Endothelial cell of umbilical vein (primary cell): ENCODE measurements around the gene CYP11A1. TPM values are rescaled to one million over a fixed set of nuclear protein-coding genes. Genes with fewer than 3 reads are reported as not detected.

Source experiments
- BruUV-seq: library from RNA; stranded (reverse); fragments of 400-500 nt; replicated peaks from 2 replicates; lab custom pipeline; 2021; lab: Mats Ljungman, UMichigan
- CTCF ChIA-PET: fragments of 300-600, 350-600 bp; sonication (Branson Sonifier 250); formaldehyde crosslinking; loops from one replicate; lab custom pipeline; 2021; ENCODE audit warnings: antibody characterized with exemption, inconsistent platforms; lab: Charles Lee
- POLR2A ChIA-PET: fragments of 300-600, 350-600 bp; sonication (Branson Sonifier 250); formaldehyde crosslinking; loops from one replicate; lab custom pipeline; 2021; ENCODE audit warnings: antibody characterized with exemption, inconsistent platforms; lab: Charles Lee
- DNase-seq: peaks from one replicate; pipeline ENCODE4 v3.0.0-alpha.2; 2011; ENCODE audit warnings: low read depth, low spot score
- FAIRE-seq: peaks from 2 replicates; lab custom pipeline; 2011; peaks lifted over from hg19 to GRCh38; lab: Jason Lieb, UNC
- H2AFZ ChIP-seq: 2 replicates; pipeline ENCODE4 v1.6.0; 2012; ENCODE audit warnings: low read depth, low read length, control low read depth, inconsistent platforms
- H3K27ac ChIP-seq: 2 replicates; pipeline ENCODE4 v1.5.1; 2011; ENCODE audit warnings: low read depth, mild to moderate bottlenecking, control low read depth, low read length, moderate library complexity; ENCODE audit not compliant: insufficient read depth
- H3K27me3 ChIP-seq, 2 experiments: 2 replicates each; pipeline versions ENCODE4 v1.6.0 to v1.6.1; 2011; ENCODE audit warnings: low read length in 2 of 2, mixed read lengths in 1 of 2; ENCODE audit not compliant: control insufficient read depth in 2 of 2, insufficient read depth in 2 of 2
- H3K36me3 ChIP-seq, 2 experiments: 2 replicates in 1 of 2; 3 replicates in 1 of 2; pipeline ENCODE4 v1.5.1; 2011; ENCODE audit warnings: low read length in 2 of 2, mild to moderate bottlenecking in 1 of 2, moderate library complexity in 1 of 2; ENCODE audit not compliant: control insufficient read depth in 2 of 2, insufficient read depth in 2 of 2; ENCODE audit errors: extremely low read depth in 1 of 2
- H3K4me1 ChIP-seq: 3 replicates; pipeline ENCODE4 v1.5.1; 2011; ENCODE audit warnings: mild to moderate bottlenecking, low read length; ENCODE audit not compliant: control insufficient read depth, insufficient read depth; ENCODE audit errors: extremely low read depth
- H3K4me2 ChIP-seq: 2 replicates; pipeline ENCODE4 v1.6.1; 2011; ENCODE audit warnings: low read length, control low read depth, mixed read lengths; ENCODE audit not compliant: insufficient read depth
- H3K4me3 ChIP-seq, 3 experiments: fragments of 200-600 bp in 1 of 3; sonication (generic), shearing (Covaris generic) in 1 of 3; replicated peaks in 1 of 3; 2 replicates each; pipeline ENCODE4 v1.5.1; 2011 to 2016; ENCODE audit warnings: control low read depth in 3 of 3, low read length in 3 of 3, mild to moderate bottlenecking in 2 of 3, inconsistent platforms in 1 of 3, low read depth in 1 of 3, moderate library complexity in 1 of 3; ENCODE audit not compliant: insufficient read depth in 1 of 3
- H3K79me2 ChIP-seq: 2 replicates; pipeline ENCODE4 v1.6.0; 2012; ENCODE audit warnings: low read length, inconsistent platforms; ENCODE audit not compliant: control insufficient read depth, insufficient read depth
- H3K9ac ChIP-seq: replicated peaks from 2 replicates; pipeline ENCODE3; 2011; ENCODE audit warnings: low read length, control low read depth; ENCODE audit not compliant: insufficient read depth; ENCODE audit errors: extremely low read depth
- H3K9me1 ChIP-seq: replicated peaks from 3 replicates; pipeline ENCODE4 v1.6.0; 2011; ENCODE audit warnings: mild to moderate bottlenecking, low read length; ENCODE audit not compliant: control insufficient read depth, insufficient read depth; ENCODE audit errors: extremely low read depth
- H3K9me3 ChIP-seq: replicated peaks from 2 replicates; pipeline ENCODE4 v1.5.1; 2012; ENCODE audit warnings: low read length, inconsistent platforms; ENCODE audit not compliant: control insufficient read depth, insufficient read depth
- H4K20me1 ChIP-seq: replicated peaks from 2 replicates; pipeline ENCODE3; 2011; ENCODE audit warnings: mild to moderate bottlenecking, low read length; ENCODE audit not compliant: control insufficient read depth, insufficient read depth; ENCODE audit errors: extremely low read depth
- CTCF ChIP-seq, 2 donors: IDR thresholded peaks; 1 replicate in 1 of 2; 2 replicates in 1 of 2; pipeline ENCODE4 v1.5.1; 2011; ENCODE audit warnings: low read length in 2 of 2, mild to moderate bottlenecking in 2 of 2, moderate library complexity in 2 of 2, control low read depth in 1 of 2, inconsistent platforms in 1 of 2, low read depth in 1 of 2; ENCODE audit not compliant: insufficient read depth in 1 of 2; ENCODE audit errors: extremely low read depth in 1 of 2
- EZH2 ChIP-seq: IDR thresholded peaks from 2 replicates; pipeline ENCODE4 v1.6.1; 2012; ENCODE audit warnings: borderline replicate concordance, low read depth, mild to moderate bottlenecking, moderate library complexity, low read length, inconsistent platforms; ENCODE audit not compliant: severe bottlenecking
- FOS ChIP-seq: IDR thresholded peaks from 2 replicates; pipeline ENCODE4 v1.6.1; 2011; ENCODE audit warnings: mild to moderate bottlenecking, low read length, moderate library complexity, borderline replicate concordance; ENCODE audit not compliant: insufficient read depth
- GATA2 ChIP-seq: IDR thresholded peaks from 2 replicates; pipeline ENCODE4 v1.7.0; 2011; ENCODE audit warnings: low read depth, mild to moderate bottlenecking, moderate library complexity, mixed read lengths, low read length; ENCODE audit not compliant: insufficient read length, insufficient read depth
- JUN ChIP-seq: IDR thresholded peaks from 2 replicates; pipeline ENCODE4 v1.6.1; 2011; ENCODE audit warnings: borderline replicate concordance, low read depth; ENCODE audit not compliant: insufficient read length, insufficient read depth
- MYC ChIP-seq: IDR thresholded peaks from one replicate; pipeline ENCODE4 v1.6.1; 2011; ENCODE audit warnings: mild to moderate bottlenecking, low read depth, low read length
- POLR2A ChIP-seq: IDR thresholded peaks from 2 replicates; pipeline ENCODE4 v1.6.1; 2012; ENCODE audit warnings: low read depth, mild to moderate bottlenecking, control low read depth, low read length
- POLR2AphosphoS5 ChIP-seq: IDR thresholded peaks from 2 replicates; pipeline ENCODE4 v1.6.1; 2012; ENCODE audit warnings: low read depth, mild to moderate bottlenecking, control low read depth, low read length, moderate library complexity; ENCODE audit not compliant: insufficient read depth
- dilution Hi-C: fragments of 300-500 bp; cut with MboI; formaldehyde crosslinking; loops from one replicate; pipeline ENCODE4 v1.15.0; 2019; ENCODE audit warnings: low sequenced_read_pairs; ENCODE audit not compliant: extremely low pct_ligation_motif_present
- intact Hi-C: fragments of 100-400 bp; cut with micrococcal nuclease; formaldehyde crosslinking; loops from one replicate; pipeline ENCODE4 v1.10.0; 2022
- polyA plus RNA-seq, 4 experiments: library from polyadenylated mRNA; depleted of rRNA in 3 of 4; stranded (reverse) in 3 of 4; unstranded in 1 of 4; fragments of >200 nt; gene quantifications; 2 replicates each; pipeline versions ENCODE4 v1.2.1 to v1.2.3, GENCODE V29; 2011 to 2012; ENCODE audit warnings: missing spikeins in 1 of 4
- total RNA-seq: library from RNA; stranded (reverse); gene quantifications from 2 replicates; pipeline ENCODE4 v1.2.3, GENCODE V29; 2021
- TF ChIP-seq, protein P1 (sequence below): IDR thresholded peaks from 2 replicates; pipeline ENCODE4 v1.6.1; 2011; ENCODE audit not compliant: insufficient read depth, insufficient read length

CYP11A1 gene
- total and polyA plus RNA-seq, 2 donors (not counting 3 experiments of a cell fraction or from before 2014, with no cell fraction given) = 0.08 TPM; not detected in 1

GRCh38 chr15:74400313-74400860, 32.9 kb upstream of the CYP11A1 start:
- FAIRE-seq (no peak), DNase-seq (no peak)
- H3K79me2 ChIP-seq = no peaks in the 10 kb centered on the region
- H4K20me1 ChIP-seq = no peaks in the 10 kb centered on the region
- peaks cover 6% of the 10 kb centered on the region for H3K4me1 ChIP-seq
- dilution Hi-C loops (no loop called here), intact Hi-C loops (no loop called here)
- ChIA-PET POLR2A (no interaction called here), CTCF (no interaction called here)
- no peak overlapping the region for H3K27ac ChIP-seq
- H3K4me3 ChIP-seq = no peak overlapping the region
- no peaks in the 10 kb centered on the region for H3K9me3 ChIP-seq
- no peak overlapping the region for H3K4me2 ChIP-seq
- no peaks in the 10 kb centered on the region for H3K9me1 ChIP-seq
- H3K36me3 ChIP-seq = no peaks in the 10 kb centered on the region
- H3K27me3 ChIP-seq = peaks cover 0 to 6% of the 10 kb centered on the region in 2 experiments
- H2AFZ ChIP-seq = no peak overlapping the region
- no TSS peak for BruUV-seq
- no peak for TF ChIP-seq CTCF (IDR thresholded peaks at IDR 0.05; ENCODE audit: extremely low read depth in 1 of 2, insufficient read depth in 1 of 2, low read depth in 1 of 2, low read length in 2 of 2)
- TF ChIP-seq MYC = no peak
- no peak for TF ChIP-seq POLR2AphosphoS5
- no peak for TF ChIP-seq EZH2
- no peak for TF ChIP-seq FOS
- no peak for TF ChIP-seq POLR2A
- TF ChIP-seq GATA2 = no peak
- TF ChIP-seq, protein P1, sequence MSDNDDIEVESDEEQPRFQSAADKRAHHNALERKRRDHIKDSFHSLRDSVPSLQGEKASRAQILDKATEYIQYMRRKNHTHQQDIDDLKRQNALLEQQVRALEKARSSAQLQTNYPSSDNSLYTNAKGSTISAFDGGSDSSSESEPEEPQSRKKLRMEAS = no peak
- TF ChIP-seq JUN = no peak
- no peak overlapping the region for H3K9ac ChIP-seq
